GM19372 (cell line): Measurements from ENCODE around the gene GAS7.
"Not testable (repeated sequence)": the region's sequence is repeated elsewhere in the genome, so short reads cannot be mapped to it uniquely, and the experiment has no call there.

Source experiments
- ATAC-seq: cut with Tn5 transposase; IDR thresholded peaks from one replicate; pipeline ENCODE4 v1.9.1; 2021; ENCODE audit warnings: mild to moderate bottlenecking, low read depth, moderate library complexity; ENCODE audit not compliant: unreplicated experiment

GAS7 gene

GRCh38 chr17:10032118-10032852, 166.1 kb downstream of the GAS7 start:
- no peak for ATAC-seq

- ATAC-seq: no peak
Observed at GRCh38 chr17:10031606-10032005, 166.8 kb downstream of the GAS7 start.

- ATAC-seq: no peak
Observed at GRCh38 chr17:10031127-10031526, 167.3 kb downstream of the GAS7 start.

- no peak for ATAC-seq
Observed at GRCh38 chr17:10029129-10029528, 169.3 kb downstream of the GAS7 start.

GRCh38 chr17:10025976-10026901, 172.2 kb downstream of the GAS7 start:
- ATAC-seq: no peak

- ATAC-seq: no peak
Observed at GRCh38 chr17:10025224-10025623, 173.2 kb downstream of the GAS7 start.

- no peak for ATAC-seq
Observed at GRCh38 chr17:10022416-10022815, 176.0 kb downstream of the GAS7 start.

GRCh38 chr17:10021272-10021984, 177.0 kb downstream of the GAS7 start:
- no peak for ATAC-seq

GRCh38 chr17:10019941-10020451, 178.4 kb downstream of the GAS7 start:
- no peak for ATAC-seq

GRCh38 chr17:10018461-10018891, 179.9 kb downstream of the GAS7 start:
- no peak for ATAC-seq

GRCh38 chr17:10016958-10017570, 181.3 kb downstream of the GAS7 start:
- ATAC-seq: not testable (repeated sequence)

- peak; percentile 75 for ATAC-seq
Observed at GRCh38 chr17:10013365-10014112, 184.9 kb downstream of the GAS7 start.

- no peak for ATAC-seq
Observed at GRCh38 chr17:10010752-10011151, 187.7 kb downstream of the GAS7 start.

- no peak for ATAC-seq
Observed at GRCh38 chr17:10003705-10004104, 194.7 kb downstream of the GAS7 start.

GRCh38 chr17:10002567-10003360, 195.6 kb downstream of the GAS7 start:
- ATAC-seq: not testable (repeated sequence)

- no peak for ATAC-seq
Observed at GRCh38 chr17:10001306-10001873, 197.0 kb downstream of the GAS7 start.

GRCh38 chr17:9999919-10000695, 198.3 kb downstream of the GAS7 start:
- peak; percentile 61 for ATAC-seq

GRCh38 chr17:9998060-9998459, 200.3 kb downstream of the GAS7 start:
- ATAC-seq: no peak
